ENCODE measurements around the gene DOCK4. TPM values are rescaled to one million over a fixed set of nuclear protein-coding genes. Genes with fewer than 3 reads are reported as not detected.

Gene DOCK4
- total and polyA plus RNA-seq, 2 of the 8 experiments (the other 6 are each of a cell fraction or from before 2014, with no cell fraction given): 5.1 to 23.6 TPM

DNA sequence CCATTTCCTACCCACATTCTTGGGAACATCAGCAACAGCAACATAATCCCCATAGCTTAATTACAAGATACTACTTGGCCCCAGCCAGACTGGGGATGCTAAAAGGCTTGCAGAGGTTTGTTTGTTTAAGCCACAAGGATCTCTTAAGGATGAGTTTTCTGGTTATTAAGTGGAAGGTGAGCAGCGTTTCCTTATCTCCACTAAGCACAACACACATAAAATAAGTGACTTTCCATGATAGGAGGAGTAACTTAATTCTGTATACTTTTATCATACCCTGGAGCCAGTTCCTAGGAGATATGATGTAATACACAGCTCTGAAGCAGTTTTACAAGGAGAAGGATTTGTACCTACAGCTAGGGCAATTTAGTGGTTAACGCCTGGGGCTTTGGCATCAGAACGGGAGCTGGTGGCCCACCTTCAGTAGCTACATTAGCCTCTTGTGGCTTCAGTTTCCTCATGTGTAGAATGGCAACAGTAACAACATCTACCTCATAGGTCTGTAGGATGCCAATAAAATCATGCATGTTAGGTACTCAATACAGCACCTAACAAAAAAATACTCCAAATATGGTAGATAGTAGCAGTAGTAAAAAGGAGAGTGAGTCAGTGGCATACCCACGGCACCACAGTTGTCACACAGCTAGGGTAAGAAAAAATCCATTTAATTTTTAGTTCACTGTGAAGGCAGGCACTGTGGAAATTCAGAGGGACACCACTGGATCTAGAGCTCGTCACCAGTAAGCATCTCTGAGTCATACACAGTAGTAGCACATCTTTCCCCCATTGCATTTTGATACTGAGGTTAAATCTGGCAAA, 55.2 kb downstream of the DOCK4 start (continued):
- TF ChIP-seq, protein P1, sequence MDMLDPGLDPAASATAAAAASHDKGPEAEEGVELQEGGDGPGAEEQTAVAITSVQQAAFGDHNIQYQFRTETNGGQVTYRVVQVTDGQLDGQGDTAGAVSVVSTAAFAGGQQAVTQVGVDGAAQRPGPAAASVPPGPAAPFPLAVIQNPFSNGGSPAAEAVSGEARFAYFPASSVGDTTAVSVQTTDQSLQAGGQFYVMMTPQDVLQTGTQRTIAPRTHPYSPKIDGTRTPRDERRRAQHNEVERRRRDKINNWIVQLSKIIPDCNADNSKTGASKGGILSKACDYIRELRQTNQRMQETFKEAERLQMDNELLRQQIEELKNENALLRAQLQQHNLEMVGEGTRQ (IDR thresholded peaks at IDR 0.05; ENCODE audit: low read length): no peak

All from H1 (cell line).